Activated naive CD4-positive, alpha-beta T cell treated with anti-CD3 and anti-CD28 coated beads, Interleukin-2, amount 50 U/mL, for 16 hours (primary cell): ENCODE results near the gene C6orf120.

Experiments used
- DNase-seq: peaks from one replicate; pipeline ENCODE4 v3.0.0-alpha.2; 2020

Gene C6orf120

DNA sequence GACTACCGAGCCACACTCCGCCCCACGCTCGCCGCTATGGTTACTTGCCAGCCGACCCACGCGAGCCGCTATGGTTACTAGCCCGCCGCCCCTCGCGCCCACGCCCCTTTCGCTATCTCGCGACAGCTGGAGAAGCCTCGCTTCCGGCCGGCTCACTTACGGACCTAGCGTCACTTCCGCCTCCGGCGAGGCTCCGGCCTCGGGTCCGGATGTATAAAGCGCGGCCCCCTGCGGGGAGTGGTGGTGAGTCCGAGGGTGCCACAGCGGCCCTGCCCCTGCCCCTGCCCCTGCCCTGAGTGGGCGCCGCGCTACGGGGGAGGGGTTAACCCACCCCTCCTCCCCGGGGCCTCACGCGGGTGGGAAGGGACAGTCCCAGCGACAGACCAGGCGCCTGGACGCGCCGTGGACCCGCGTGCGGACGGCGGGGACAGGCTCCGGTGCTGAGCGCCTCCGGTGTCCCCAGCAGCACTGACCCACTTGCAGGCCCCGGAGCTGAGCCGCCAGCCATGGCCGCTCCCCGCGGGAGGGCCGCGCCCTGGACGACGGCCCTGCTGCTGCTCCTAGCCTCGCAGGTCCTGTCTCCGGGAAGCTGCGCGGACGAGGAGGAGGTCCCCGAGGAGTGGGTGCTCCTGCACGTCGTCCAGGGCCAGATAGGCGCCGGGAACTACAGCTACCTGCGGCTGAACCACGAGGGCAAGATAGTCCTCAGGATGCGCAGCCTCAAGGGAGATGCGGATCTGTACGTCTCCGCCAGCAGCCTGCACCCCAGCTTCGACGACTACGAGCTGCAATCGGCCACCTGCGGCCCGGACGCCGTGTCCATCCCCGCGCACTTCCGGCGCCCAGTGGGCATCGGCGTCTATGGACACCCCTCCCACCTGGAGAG, at the start of gene C6orf120, which contains the start of gene WDR27:
Gene C6orf120, plus strand, starts transcription at position 173 of the 886 bp plus-strand sequence. Its CDS starts 334 bp downstream, at position 507.
Gene WDR27, minus strand, starts transcription at position 76 of the 886 bp plus-strand sequence. CDS start 13,024 bp downstream, outside the sequence.
- peak; percentile 99 for DNase-seq

DNA sequence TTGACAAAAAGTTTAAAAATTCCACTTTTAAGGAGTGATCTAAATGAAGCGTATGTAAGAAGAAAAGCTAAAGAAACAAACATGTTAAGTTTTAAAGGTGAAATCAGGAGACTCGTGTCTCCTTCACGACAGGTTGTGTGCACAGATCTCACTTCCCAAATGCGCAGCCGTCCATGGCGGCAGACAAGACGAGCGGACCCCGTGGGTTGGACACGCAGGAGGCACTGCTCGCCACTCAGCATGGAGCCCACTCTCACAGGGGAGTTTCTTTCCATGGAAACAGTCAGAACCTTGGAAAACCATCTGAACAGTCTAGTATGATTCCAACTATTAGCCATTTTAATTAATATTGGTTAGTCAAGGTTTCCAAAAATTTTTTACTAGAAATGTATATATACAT, 49.0 kb upstream of the C6orf120 start:
- DNase-seq: no peak

DNA sequence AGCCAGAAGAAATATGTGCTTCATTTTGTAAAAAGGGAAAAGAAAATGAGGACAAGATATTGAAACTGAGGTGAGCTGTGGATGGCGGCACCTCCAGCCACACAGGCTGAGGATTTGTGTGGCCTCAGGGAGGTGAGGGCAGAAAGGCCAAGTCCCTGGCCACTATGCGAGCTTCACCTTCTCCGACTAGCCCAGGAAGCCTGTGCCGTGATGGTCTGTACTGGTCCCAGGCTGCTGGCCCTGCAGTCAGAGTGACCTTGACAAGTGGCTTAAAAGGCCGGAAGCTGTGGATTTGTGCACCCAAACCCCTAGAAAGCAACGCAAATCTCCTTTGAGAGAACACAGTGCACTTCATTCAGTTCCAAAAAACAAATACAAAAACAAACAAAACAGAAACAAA, 48.2 kb upstream of the C6orf120 start:
- no peak for DNase-seq

DNA sequence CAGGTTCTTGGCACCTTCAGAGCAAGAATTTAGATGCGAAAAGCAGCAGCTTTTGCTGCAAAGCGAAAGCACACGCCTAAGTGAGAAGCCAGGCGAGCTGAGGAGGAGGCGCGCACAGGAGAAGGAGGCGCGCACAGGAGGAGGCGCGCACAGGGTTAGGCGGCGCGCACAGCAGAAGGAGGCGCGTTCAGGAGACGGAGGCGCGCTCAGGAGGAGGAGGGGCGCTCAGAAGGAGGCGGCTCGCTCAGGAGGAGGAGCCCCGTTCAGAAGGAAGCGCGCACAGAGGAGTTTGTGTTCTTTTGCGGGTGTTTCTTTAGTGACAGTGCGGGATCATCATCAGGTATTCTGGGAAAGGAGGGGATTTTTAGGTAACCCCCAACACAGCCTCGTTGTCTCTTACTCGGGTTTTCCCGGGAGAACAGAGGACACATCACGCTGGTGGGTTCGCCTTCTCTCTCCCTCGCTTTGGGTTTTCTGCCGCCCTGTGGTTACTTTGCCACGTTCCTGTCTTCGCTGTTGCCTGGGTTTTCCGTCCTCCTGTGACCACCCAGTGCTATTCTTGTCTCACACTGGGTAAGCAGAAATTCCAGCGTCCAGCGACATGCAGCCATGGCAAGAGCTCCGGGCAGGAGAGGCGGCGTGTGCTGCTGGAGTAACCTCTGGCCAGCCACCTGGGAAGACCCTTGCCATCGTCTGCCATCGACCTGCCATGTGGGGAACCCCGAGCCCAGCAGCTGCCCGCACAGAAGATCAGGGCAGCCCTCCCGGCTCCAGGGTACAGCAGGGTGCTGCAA, 47.1 kb upstream of the C6orf120 start:
- peak; percentile 71 for DNase-seq

DNA sequence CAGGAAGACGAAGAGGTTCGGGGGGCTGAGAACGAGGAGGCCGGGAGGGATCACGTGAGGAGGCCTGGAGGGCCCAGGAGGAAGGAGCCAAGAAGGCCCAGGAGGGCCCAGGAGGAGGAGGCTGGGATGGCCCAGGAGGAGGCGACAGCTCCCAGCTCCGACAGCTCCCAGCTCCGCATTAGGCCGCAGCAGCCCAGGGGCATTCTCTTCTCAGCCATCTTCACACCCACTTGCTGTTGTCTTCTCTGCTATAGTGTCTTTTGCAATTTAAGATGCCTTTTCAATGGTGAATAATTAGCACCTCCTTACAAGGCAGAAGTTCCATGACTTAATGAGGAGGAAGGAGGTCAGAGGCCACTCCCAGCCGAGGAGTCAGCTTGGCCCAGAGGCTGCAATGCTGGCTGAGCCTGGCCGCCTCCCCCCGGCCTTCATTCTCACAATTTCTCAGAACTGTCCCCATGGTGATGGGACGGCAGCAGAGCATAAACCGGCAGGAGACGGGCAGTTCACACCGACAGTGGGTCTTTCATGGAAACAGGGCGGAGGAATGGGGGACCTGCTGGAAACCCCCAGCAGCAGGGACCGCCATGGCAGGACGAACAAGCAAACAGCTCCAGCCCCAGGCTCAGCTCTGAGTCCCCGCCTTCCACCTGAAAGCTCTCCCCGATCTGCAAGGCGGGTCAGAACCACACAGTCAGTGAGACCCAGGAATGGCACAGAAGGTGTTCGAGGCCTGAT, 45.2 kb upstream of the C6orf120 start:
- no peak for DNase-seq

DNA sequence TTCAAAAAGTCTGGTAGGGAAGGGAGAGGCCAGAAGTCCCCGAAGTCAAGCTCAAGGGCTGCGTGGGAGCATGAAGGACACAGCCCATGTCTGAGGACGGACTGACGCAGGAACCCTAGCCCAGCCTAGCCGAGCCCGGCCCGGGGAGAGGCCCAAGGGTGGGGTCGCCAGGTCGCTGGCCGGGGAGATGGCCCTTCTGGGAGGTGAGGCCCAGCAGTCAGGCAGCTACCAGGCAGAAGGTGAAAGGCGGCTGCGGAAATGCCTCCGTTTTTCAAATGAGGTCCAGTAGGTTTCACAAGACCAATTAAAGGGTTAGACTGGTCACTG, 44.7 kb upstream of the C6orf120 start:
- no peak for DNase-seq

DNA sequence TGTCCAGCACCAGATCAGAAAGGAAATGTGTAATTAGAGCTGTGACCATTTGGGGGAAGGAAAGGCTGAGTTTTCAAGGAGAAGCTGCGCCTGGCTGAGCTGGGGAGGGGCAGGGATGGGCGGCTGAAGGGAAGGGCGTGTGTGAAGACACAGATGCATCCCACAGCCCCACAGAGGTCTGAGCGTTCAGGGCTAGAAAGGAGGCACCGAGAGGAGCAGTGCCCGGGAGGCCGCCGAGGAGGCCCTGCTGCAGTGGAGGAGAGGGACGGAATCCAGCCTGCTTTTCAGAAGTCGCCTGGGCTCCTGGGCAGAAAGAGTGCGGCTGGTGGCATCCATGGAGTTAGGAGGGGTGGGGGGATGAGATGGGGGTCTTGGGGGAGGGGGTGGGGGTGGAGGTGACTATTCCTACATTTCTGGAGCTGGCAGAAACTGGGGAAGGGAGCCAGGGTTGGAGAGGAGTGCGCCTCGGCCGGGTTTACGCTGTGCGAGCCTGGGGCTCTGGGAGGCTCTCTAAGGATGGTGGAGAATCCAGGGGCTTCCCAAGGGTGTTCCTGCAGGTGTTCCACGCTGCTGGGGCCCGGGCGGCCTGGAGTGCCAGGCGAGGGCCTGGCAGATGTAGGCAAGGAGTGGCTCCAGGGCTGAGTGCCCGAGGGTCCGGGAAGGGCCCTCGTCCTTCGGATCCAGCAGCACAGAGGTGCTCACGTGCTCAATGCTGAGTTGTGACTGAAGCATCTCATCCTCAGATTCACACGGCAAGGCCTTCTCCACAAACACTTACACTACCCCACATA, 41.9 kb upstream of the C6orf120 start:
- DNase-seq: no peak

DNA sequence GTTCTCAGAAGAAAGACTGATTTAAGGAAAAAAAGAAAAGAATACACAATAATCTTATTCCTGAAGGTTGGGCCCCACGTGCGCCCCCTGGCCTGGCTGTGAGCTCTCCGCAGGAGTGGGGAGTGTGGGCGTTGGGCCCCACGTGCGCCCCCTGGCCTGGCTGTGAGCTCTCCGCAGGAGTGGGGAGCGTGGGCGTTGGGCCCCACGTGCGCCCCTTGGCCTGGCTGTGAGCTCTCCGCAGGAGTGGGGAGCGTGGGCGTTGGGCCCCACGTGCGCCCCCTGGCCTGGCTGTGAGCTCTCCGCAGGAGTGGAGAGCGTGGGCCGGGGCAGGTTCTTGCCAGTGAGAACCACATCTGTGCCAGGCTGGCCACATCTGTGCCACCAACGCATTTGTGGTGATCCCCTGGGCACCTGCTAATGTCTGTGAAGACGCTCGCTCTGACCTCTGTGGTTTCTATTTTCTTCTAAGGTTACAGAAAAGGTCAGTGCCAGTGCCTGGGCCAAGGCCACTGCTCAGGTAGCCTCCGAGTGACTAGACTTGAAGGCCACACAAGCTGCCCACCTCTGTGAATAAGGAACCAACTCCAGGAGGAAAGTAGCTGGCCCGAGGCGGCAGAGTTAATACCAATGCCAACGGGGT, 41.1 kb upstream of the C6orf120 start:
- no peak for DNase-seq

DNA sequence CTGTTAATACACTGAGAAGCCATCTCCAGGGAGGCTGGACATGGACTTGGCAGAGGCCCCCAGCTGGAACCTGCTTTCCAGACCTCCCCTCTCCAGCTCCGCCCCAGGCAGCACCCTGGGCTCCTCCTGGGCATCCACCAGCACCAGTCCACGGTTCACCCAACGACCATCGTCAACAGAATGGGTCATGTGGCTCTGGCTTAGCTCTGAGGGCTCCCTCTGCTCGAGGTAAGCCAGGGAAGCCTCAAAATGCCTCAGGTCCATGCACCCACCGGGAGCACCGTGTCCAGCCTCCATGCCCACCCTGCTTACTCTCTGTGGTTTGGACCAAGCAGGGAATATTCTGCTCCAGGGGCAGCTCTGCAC, 40.6 kb upstream of the C6orf120 start:
- DNase-seq: no peak

DNA sequence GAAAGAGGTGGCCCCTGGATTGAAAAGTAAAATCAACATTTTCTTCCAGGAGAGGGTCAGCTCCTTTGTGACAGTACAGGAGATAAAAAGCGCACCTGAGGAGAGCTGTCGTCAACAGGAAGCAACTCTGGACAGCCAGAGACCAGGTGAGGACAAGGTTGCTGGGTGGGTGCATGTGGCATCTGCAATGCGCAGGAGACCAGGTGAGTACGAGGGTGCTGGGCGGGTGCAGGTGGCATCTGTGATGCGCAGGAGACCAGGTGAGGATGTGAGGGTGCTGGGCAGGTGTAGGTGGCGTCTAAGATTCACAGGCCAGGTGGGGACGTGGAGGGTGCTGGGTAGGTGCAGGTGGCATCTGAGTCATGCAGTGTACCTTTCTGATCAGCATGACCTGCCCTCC, 38.5 kb upstream of the C6orf120 start:
- no peak for DNase-seq

DNA sequence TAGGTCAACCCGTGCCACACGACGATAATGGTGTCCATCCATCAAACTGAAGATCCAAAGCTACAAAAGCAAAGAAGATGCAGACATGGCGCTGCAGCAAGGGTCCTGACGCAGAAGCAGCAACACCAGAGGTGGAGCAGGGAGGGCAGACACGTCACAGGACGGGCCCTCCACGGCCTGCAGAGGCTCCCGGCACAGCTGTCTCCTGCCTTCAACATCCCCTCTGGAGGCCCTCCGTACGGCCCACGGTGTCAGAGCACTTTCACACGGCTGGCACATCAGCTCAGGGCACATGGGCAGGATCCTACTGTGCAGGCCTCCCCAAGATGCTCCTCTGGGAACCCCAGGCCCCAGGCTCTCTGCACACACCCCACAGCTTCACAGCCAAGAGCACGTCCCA, 37.7 kb upstream of the C6orf120 start:
- no peak for DNase-seq

DNA sequence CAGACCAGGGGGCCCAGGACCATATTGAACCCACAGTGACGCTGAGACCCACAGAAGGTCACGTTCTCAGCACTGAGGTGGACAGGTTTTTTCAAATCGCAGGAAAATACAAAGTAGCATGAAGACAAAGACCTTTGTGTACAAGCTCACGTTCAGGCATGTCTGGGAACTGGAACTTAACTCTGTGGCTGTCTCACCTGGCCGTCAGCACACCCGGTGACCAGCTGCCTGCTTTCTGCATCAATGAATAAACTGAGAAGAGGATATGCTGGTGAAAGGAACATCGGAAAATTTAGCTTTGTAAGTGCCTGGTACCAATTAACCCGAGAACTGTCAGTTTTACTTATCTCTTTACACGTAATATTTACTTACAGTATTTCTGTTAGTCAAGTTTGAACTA, 36.6 kb upstream of the C6orf120 start:
- no peak for DNase-seq

DNA sequence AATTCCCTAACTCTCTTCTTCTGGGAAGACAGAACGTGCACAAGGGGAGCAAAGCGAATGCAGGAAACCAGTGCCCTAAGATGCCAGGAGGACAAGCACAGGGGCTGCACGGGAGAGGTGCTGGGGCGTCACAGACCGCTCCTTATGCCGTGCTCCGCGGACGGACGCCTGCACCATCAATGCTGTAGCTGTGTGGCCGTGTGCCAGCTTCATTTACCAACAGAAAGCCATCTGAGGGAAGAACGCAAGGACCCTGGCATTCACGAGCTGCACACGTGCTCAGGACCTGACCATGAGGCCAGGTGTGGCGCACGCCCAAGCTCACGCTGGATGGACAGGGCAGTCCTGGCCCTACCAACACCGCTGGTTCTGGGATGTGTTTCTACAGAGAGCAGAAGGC, 35.5 kb upstream of the C6orf120 start:
- DNase-seq: no peak

DNA sequence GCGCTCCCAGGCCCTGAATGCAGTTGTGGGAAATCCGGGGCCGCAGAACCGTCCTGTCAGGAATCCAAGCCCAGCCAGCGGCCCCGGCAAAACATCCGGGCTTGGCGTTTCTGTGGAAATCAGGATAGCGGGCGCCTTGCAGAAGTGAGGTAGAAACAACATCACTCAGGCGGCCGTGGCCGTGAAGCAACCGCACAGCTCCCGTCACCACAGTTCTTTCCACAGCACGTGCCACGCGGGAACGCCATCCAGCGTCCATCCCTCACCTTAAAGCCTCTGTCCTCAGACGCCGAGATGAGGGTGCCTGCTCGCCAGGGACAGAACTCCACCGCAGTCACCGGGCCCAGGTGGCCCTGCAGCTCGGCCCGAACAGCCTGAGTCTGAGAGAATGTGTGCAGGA, 34.2 kb upstream of the C6orf120 start:
- DNase-seq: no peak

DNA sequence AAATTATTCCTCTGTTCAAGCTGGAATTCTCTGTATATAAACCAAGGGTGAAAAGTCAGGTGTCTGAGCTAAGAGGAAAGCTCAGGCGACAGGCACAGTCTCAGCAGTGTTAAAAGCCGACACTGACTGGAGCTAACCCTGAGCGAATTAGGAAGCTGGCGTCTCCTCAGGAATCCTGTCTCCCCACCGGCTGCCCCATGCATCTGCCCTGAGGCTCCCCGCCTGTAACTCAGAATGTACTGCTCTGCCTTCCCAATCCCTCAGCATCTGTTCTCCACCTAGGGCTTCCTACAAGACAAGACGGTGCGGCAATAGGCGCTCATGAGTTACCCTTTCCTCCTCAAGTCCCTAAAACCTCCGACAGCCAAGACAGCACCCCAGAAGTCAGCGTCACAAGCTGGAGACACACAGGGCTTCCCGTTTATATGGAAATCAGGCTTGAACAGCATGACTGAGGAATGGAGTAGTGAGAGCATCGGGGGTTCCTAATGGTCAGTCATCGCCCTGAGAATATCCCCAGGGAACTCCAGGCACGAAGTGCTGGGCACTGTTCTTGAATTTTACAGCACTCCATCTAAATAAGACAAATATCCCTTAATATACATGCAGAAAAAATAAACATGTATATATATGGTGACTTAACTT, 33.6 kb upstream of the C6orf120 start:
- no peak for DNase-seq

DNA sequence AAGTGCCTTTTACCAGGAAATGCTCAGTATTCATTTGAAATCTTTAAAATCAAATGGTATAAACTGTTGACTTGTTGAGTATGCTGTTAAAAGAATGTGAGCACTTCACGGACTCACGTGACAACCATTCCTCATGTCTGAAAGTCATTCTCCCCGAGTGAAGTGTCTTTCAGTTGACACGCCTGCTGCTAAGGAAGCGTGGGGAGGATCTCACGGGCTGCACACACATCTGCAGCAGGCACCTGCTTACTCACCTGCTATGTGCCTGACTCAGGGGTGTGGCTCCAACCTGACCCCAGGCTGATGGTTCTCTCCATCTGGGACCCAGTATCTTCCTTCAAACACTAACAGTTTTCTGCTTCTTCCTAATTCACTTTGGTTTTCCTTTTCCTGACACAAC, 32.8 kb upstream of the C6orf120 start:
- DNase-seq: no peak

DNA sequence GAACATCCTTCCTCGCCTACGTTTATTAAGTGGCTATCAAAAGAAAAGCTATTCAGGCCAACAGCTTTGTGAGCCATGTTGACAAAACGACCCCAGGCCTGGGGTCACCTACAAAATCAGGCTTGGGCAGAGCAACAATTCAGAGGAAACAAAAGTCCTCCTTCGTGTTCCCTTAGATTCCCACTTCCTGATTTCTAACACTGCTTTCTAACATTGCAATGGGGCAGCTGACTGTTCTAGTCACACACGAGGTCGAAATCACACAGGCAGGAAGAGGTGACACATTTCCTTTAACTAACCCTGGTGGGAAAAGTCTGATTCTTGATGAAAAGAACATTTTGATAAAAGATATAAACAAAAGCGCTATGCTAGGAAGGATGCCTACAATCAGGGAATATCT, 32.0 kb upstream of the C6orf120 start:
- DNase-seq: no peak

DNA sequence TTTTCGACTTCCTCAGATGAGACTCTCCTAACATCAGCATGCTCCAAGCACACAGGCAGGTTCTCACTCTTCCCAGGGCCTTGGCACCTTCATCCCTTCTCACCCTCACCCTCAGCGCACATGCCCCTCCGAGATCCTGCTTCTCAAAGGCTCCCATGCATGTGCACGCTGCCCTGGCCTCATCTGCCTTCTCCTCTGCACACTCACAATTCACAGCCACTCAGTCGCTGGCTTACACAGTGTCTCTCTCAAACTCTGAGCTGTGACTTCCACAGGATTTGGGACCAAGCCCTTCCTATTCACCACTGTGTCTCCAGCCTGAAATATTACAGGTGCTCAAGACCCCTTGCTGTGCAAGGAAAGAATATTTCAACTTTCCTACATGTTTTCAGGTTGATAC, 30.4 kb upstream of the C6orf120 start:
- DNase-seq: no peak

DNA sequence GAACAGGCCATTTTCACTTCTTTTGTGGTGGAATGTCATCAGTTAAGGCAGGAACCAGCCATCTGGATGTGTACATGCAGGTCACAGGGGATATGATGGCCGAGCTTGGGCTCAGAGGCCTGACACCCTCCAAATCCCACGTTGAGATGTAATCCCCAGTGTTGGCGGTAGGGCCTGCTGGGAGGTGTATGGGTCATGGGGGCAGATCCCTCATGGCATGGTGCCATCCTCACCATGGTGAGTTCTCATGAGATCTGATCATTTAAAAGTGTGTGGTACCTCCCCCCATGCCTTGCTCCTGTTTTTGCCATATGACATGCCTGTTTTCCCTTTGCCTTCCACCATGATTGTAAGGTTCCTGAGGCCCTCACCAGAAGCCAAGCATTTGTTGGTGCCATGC, 26.9 kb upstream of the C6orf120 start:
- DNase-seq: no peak

DNA sequence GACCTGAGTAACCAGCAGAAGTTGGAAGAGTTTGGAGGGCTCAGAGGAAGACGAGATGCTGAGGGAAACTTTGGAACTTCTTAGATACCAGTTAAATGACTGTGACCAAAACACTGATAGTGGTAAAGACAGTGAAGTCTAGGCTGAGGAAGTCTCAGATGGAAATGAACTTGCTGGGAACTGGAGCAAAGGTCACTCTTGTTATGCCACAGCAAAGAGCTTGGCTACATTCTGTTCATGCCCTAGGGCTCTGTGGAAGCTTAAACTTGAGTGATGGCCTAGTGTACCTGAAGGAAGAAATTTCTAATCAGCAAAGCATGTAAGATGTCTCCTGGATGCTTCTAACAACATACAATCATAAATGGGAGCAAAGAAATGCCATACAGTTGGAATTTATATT, 24.8 kb upstream of the C6orf120 start:
- DNase-seq: no peak

DNA sequence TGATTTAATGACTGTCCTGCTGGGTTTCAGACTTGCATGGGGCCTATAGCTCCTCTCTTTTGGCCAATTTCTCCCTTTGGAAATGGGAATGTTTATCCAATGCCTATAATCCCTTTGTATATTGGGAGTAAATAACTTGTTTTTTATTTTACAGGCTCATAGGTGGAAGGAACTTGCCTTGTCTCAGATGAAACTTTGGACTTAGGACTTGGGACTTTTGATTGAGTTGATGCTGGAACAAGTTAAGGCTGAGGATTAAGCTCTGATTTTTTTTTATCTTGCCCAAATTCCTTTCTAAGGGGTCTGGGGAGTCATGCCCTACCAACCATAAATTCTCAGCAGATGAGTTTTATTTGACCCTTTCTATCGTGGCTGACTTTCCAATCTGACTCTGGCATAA, 23.6 kb upstream of the C6orf120 start:
- DNase-seq: no peak

DNA sequence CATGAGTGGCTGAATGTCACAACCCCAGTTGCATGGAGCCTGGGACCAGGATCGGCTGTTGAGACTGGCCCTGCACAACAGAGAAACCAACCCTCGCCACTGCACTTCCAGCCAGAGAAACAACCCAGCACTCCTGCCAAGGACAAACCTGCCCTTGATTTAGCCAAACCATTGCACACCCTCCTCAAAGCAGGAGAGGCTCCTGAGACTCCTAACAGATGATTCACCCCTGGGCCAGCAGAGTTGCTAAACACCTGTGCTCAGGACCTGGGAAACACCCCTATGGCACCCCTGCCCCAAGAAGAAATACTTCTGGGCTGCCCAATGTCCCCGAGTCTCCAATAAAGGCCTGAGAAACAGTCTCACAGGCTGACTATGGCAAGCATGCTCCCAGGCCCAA, 17.9 kb upstream of the C6orf120 start:
- no peak for DNase-seq
